Dermis blood vessel endothelial cell (primary cell): ENCODE results near the gene P4HA2. TPM values are rescaled to one million over a fixed set of nuclear protein-coding genes. Genes with fewer than 3 reads are reported as not detected.

Experiments used
- DNase-seq: peaks from one replicate; pipeline ENCODE4 v3.0.0; 2010
- total RNA-seq: library from RNA; depleted of rRNA; stranded (reverse); fragments of >200 nt; gene quantifications from 2 replicates; pipeline ENCODE4 v1.2.3, GENCODE V29; 2014

Gene P4HA2
- total RNA-seq, 1 donor from 2014 or later: 62.8 TPM

- no peak for DNase-seq
Observed at GRCh38 chr5:132222649-132223038, 5.0 kb downstream of the P4HA2 start.

DNA sequence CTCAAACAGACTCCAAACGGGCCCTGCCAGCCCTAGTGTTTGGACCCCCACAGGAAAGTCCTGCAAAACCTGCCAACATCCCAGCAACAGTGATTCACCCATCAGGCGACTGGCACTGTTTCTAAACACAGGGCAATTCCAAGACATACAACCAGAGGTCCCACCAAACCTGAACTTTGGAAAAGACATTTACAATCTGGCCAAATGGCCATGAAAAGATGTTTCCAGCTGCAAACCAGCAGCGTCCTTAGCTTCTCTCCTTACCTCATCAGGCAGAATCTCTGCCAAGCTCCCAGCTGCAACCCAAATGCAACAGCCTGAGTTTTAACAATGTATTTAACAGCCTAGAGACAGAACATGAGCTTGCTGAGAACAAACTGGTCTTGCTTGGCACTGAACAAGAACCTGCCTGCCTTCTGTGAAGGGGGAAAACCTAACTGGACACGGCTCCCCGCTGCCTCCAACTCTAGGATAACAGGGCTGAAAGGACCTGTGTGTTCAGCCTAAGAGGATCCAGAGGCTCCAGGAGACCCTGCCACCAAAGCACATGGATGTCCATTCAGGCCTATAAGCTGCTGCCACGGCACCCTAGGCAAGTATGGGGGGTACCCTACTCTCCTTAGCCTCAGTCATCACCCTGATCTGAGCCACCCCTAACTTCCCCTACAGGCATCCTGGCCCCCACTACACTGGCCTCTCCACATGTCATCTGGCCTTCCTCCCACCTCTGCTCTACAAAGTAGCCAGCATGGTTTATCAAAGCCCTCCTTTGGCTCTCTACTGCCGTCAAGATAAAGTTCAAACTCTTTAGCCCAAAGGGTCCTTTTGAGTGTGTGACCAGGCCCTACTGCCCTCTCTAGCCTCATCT is 5.6 kb downstream of the P4HA2 start:
- DNase-seq: peak; percentile 44

- DNase-seq: no peak
Observed at GRCh38 chr5:132220491-132220890, 7.2 kb downstream of the P4HA2 start.

DNA sequence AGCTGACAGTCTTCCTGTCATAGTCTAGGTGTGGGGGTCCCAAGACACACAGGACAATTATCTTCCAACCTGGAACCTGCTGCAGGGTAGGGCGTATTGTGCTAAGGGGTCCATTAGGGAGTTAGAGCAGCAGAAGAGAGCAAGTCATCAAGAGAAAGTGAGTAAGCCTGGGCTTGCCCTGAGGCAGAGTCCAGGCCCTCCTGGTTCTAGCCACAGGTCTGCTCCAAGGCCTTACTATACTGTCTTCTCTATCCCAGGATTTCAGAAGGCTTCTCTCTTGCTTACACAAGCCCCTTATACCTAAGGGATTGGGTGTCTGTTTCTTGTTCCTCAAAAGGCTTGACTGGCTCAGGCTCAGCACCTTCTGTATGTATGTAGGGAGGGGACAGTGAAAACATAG is 7.7 kb downstream of the P4HA2 start:
- DNase-seq: no peak

- no peak for DNase-seq
Observed at GRCh38 chr5:132219289-132219970, 8.2 kb downstream of the P4HA2 start.

DNA sequence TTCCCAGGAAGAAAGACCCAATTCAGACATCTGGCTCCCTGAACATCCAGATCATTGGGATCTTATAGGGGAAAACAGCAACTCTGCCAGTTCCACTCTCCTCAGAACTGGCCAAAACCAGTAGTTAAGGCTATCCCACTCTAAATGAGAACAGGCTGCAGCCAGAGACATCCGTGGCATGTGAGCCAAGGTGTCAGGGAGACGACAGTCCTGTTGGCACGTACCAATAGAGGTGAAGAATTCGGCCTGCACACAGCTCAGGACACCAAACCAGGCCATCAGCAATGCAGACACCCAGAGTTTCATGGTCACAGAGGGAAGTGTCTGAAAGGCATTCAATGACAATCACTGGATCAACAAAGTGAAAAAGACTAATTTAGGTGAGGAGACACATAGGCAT is 9.3 kb downstream of the P4HA2 start:
- no peak for DNase-seq

DNA sequence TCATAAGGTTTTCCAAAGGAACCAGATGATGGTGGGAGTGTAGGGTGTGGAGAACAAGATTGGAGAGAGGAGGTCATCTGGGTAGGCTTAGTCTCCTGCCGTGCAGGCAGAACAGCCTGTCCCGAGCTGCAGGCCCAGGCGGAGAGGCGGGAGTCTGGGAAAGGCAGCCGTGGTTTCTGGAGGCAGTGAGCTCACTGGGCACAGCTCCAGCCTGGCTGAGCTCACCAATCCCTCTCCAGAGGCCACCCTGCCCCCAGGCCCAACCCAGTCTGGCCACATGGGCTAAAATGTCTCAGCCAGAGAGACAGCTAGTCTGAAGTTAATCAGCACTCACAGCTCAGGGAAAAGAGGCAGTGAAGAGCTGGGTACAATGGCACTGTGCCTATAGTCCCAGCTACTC is 12.3 kb downstream of the P4HA2 start:
- DNase-seq: peak; percentile 88

- DNase-seq: no peak
Observed at GRCh38 chr5:132214491-132214890, 13.2 kb downstream of the P4HA2 start.

DNA sequence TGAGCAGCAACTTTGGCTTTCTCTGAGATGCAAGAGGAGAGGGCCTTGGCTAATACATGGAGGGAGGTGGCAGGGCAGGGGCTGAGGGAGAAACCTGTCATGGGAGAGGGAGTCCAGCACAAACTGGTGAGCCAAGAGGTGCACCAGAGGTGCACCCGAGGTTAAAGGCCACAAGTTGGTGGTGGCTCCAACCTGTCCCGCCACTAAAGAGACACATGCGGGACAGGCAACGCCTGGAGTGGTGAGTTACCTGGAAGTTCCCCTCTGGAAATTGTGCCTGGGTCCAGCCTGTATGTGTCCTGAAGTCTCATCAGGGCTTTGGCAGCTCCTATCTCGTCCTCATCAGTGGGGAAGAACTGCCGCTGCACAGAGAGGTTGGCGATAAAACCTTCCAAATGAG is 14.0 kb downstream of the P4HA2 start:
- DNase-seq: no peak

DNA sequence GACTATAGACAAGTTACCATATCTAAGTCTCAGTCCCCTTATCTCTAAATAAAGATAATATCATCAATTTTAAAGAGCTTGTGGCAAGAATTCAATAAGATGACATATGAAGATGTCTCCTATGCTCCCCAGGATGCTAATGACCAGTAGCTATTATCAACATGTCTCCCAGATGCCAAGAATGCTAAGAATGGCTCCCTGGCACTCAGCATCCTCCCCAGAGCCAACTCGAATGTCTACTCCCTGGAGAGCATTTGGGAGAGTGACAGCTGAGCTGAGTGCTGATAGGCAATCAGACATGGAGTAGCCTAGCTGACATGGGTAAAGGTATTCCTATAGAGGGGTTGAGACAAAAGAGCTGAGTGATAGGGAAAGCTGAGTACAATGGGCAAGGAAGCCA is 15.9 kb downstream of the P4HA2 start:
- DNase-seq: no peak

GRCh38 chr5:132210944-132211343 is 16.7 kb downstream of the P4HA2 start:
- DNase-seq: no peak

GRCh38 chr5:132209901-132210545 is 17.6 kb downstream of the P4HA2 start:
- DNase-seq: no peak

DNA sequence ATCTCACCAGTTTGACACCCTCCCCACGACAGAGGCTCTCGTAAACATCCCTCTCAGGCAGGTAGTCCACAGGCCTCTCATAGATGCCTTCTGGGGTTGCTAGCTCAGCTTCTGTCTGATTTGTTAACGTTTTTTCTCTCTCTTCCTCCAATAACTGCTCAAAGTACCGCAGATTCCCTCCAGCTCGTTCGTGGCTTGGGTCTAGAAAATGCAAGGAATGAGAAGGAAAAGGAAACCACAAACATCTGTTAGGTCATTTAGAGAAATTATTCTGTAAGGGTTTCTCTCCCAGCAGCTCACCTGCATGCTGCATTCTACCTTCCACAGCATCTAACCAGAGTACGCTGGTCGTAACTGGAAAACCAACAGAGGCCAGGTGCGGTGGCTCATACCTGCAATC is 18.5 kb downstream of the P4HA2 start:
- no peak for DNase-seq

DNA sequence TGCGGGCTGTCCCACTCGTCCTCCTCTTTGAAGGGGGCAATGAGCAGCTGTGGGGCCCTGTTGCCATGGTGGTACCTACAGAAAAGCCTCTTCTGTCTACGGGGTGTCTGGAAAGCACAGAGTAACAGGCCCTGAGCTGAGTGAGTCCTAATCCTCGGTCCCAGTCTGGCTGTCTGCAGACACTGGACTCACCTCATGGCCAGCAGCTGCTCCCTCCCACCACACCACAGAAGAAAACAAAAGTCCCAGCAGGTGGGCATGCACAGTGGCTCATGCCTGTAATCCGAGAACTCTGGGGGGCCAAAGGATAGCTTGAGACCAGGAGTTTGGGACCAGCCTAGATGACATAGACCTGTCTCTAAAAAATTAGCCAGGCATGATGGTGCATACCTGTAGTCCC is 19.9 kb downstream of the P4HA2 start:
- no peak for DNase-seq

GRCh38 chr5:132206782-132207181 is 20.9 kb downstream of the P4HA2 start:
- no peak for DNase-seq

GRCh38 chr5:132205385-132206125 is 22.1 kb downstream of the P4HA2 start:
- peak; percentile 6 for DNase-seq

GRCh38 chr5:132204371-132205135 is 23.1 kb downstream of the P4HA2 start:
- no peak for DNase-seq

DNA sequence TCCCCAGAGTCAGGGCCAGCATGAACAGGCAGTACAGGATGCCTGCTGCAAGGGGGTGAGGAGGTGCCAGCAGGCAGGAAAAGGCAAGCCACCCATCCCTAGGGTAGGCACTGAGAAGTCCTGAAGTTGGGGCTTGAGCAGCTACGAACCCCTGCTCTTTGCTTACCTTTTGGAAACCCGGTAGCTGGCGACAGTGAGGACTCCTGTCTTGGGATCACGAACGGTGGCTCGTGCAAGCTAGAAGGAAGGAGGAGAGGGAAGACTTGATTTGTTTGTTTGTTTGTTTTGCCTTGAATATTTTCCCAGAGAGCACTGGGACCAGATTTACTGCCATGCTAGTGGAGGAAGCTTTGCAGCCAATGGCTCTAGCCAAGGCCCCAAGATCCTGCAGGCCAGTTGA is 23.7 kb downstream of the P4HA2 start:
- no peak for DNase-seq

GRCh38 chr5:132203464-132203818 is 24.2 kb downstream of the P4HA2 start:
- no peak for DNase-seq

DNA sequence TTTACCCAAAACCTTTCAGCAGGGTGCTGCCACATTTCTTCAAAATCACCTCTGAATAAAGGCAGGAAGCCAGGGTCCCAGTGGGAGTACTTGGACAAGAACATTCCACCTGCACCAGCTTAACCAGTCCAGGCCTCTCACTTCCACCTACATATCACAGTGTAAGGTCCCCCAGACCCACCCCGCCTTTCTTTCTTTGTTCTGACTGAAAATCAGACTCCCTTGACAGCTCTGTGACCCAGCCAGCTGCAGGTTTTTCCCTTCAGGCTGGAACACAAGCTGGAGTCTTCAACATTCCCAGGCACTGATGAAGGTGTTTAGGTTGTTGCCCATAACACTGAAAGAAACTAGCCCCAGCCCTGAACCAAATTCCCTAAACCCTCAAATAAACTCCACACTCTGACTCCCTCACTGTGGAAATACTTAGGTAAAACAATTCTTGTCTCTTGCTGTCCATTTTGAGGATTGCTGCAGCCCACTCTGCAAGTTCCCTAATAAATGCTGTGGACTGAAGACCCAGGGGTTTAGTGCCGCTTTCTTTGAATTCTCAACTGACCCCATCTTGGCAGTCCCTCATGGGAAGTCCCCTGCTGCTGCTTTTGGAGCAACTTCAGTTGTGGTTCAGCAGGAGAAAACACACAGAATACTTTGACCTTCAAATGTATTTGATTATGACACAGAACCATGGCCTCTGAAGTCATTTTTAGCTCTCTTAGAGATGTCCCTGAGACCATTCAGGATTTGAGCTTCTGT is 24.8 kb downstream of the P4HA2 start:
- no peak for DNase-seq

- no peak for DNase-seq
Observed at GRCh38 chr5:132199116-132199680, 28.5 kb downstream of the P4HA2 start.
